Astrocyte (in vitro differentiated cells and primary cell): ENCODE results near the gene VPS8.

Source experiments
- EZH2 ChIP-seq: IDR thresholded peaks from 2 replicates; pipeline ENCODE4 v1.6.1; 2012; ENCODE audit warnings: mild to moderate bottlenecking, low read length, inconsistent platforms; ENCODE audit not compliant: insufficient read depth
- TF ChIP-seq, protein P1 (sequence below): IDR thresholded peaks from 2 replicates; pipeline ENCODE4 v1.5.1; 2011; ENCODE audit warnings: low read depth, mild to moderate bottlenecking, inconsistent platforms, low read length, moderate library complexity; ENCODE audit not compliant: insufficient read depth

DNA sequence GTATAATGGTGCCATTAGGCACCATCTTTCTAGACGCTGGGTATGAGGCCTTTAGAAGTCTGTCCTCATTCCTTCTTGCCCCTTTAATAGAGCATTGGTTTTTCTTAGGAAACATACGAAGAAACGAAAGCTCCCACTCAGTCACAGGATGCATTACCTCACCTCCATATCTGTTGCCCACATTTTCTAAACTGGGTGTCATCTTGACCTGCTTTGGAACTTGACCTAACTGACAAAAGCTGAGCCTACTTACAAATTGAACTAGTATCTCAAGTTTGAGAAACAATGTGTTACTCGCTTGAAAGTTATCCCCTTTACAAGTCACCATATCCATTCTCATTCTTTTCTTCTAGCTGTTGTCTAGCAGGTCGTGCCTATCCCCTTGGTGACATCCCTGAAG lies 102.7 kb downstream of the VPS8 start:
- TF ChIP-seq, protein P1, sequence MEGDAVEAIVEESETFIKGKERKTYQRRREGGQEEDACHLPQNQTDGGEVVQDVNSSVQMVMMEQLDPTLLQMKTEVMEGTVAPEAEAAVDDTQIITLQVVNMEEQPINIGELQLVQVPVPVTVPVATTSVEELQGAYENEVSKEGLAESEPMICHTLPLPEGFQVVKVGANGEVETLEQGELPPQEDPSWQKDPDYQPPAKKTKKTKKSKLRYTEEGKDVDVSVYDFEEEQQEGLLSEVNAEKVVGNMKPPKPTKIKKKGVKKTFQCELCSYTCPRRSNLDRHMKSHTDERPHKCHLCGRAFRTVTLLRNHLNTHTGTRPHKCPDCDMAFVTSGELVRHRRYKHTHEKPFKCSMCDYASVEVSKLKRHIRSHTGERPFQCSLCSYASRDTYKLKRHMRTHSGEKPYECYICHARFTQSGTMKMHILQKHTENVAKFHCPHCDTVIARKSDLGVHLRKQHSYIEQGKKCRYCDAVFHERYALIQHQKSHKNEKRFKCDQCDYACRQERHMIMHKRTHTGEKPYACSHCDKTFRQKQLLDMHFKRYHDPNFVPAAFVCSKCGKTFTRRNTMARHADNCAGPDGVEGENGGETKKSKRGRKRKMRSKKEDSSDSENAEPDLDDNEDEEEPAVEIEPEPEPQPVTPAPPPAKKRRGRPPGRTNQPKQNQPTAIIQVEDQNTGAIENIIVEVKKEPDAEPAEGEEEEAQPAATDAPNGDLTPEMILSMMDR: no peak
- no peak for TF ChIP-seq EZH2
